RWPE2 (cell line): ENCODE data around the gene ALS2CL.
A peak's percentile ranks its signal among the peaks of the same experiment; 100 is the strongest.

Source experiments
- ATAC-seq: fragments of 200-7000 bp; cut with Tn5 transposase; 3 replicates; pipeline ENCODE4 v1.9.1; 2021; ENCODE audit warnings: low read depth
- DNase-seq: peaks from one replicate; pipeline ENCODE4 v3.0.0-alpha.2; 2020; ENCODE audit warnings: low spot score
- H3K27ac ChIP-seq: fragments of 450-650 bp; 2 replicates; pipeline ENCODE4 v1.5.1; 2017; ENCODE audit warnings: mild to moderate bottlenecking; ENCODE audit not compliant: poor library complexity, severe bottlenecking
- H3K27me3 ChIP-seq: fragments of 250-450 bp; sonication (Bioruptor Pico); 2 replicates; pipeline ENCODE4 v1.5.1; 2021; ENCODE audit warnings: mild to moderate bottlenecking, moderate library complexity; ENCODE audit not compliant: insufficient read depth, poor library complexity, severe bottlenecking
- H3K36me3 ChIP-seq: fragments of 250-450 bp; sonication (Bioruptor Pico); 2 replicates; pipeline ENCODE4 v1.5.1; 2020; ENCODE audit warnings: low read depth, mild to moderate bottlenecking, moderate library complexity
- H3K4me1 ChIP-seq: fragments of 250-450 bp; sonication (Bioruptor Pico); 2 replicates; pipeline ENCODE4 v1.5.1; 2021; ENCODE audit warnings: mild to moderate bottlenecking, moderate library complexity; ENCODE audit not compliant: insufficient read depth, poor library complexity, severe bottlenecking
- H3K4me3 ChIP-seq: fragments of 250-450 bp; sonication (Bioruptor Pico); 2 replicates; pipeline ENCODE4 v1.5.1; 2021; ENCODE audit warnings: mild to moderate bottlenecking, moderate library complexity; ENCODE audit not compliant: severe bottlenecking
- H3K9me3 ChIP-seq: fragments of 250-450 bp; sonication (Bioruptor Pico); 2 replicates; pipeline ENCODE4 v1.5.1; 2021; ENCODE audit warnings: mild to moderate bottlenecking, moderate library complexity; ENCODE audit not compliant: severe bottlenecking
- TF ChIP-seq, protein P1 (sequence below): fragments of 450-650 bp; IDR thresholded peaks from one replicate; pipeline ENCODE4 v1.5.1; 2017; ENCODE audit warnings: mild to moderate bottlenecking, moderate library complexity; ENCODE audit not compliant: poor library complexity, severe bottlenecking

ALS2CL gene

DNA sequence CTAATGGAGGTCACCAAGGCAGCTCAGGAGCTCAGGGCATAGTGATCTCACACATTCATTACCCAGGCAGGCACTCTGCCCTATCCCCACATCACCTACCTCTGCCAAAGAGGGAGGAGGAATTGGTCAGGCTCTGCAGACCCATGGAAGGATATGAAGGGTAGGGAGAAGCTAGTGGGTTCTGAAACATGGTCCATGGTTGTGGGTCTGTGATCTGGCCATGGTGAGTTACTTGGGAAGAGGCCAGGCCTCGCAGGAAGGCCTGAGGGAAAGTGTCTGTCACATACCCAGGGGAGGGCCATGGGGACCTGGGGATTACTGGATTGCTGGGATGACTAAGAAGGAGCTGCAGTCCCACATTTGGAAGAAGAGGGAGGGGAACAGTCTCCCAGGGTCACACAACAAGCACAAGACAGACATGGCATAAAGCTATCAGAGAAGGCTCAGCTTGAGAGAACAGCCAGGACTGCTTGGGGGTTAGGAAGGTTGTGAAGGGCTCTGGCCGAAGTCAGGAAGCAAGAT, 25.6 kb upstream of the ALS2CL start:
- no peaks in the 10 kb centered on the region for H3K36me3 ChIP-seq
- H3K4me1 ChIP-seq = no peaks in the 10 kb centered on the region
- no peak overlapping the region for H3K27ac ChIP-seq
- no peaks in the 10 kb centered on the region for H3K27me3 ChIP-seq
- TF ChIP-seq, protein P1, sequence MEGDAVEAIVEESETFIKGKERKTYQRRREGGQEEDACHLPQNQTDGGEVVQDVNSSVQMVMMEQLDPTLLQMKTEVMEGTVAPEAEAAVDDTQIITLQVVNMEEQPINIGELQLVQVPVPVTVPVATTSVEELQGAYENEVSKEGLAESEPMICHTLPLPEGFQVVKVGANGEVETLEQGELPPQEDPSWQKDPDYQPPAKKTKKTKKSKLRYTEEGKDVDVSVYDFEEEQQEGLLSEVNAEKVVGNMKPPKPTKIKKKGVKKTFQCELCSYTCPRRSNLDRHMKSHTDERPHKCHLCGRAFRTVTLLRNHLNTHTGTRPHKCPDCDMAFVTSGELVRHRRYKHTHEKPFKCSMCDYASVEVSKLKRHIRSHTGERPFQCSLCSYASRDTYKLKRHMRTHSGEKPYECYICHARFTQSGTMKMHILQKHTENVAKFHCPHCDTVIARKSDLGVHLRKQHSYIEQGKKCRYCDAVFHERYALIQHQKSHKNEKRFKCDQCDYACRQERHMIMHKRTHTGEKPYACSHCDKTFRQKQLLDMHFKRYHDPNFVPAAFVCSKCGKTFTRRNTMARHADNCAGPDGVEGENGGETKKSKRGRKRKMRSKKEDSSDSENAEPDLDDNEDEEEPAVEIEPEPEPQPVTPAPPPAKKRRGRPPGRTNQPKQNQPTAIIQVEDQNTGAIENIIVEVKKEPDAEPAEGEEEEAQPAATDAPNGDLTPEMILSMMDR = no peak
- H3K9me3 ChIP-seq = no peaks in the 10 kb centered on the region
- no peak for DNase-seq
- ATAC-seq = no peak
- H3K4me3 ChIP-seq = no peak overlapping the region

DNA sequence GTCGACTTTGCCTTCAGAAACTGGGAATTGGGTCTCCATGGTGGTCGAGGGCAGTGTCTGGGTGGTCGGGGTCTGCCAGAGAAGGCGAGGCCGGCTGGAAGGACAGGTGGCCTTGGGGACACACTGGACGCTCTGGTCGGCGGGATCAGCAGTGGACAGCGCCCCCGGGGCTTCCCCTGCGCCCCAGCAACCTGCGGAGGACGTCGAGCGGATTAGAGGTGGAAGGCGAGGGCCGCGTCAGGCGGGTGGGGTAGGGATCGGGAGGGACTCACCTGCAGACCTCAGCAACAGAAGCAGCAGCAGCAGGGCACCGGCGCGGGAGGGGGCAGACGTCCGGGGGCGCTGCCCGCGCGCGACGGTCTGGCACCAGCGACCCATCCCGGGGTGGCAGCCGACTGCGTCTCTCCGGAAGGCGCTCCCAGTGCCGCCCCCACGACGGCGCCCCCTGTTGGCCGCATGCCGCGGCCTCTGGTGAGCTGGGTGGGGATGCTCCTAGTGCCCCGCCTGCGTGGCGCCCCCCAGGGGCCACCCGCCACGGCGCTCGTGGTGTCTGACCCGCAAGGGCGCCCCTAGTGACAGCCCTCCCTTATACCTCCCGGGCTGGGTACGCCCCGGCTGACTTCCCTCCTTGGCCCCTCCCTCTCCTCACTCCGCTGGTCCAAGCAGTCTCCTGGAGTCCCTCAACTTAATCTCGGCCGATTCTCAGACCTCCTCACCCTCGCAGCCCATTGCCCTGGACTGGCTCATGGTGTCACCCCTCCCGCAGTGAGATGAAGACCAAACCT, 24.2 kb upstream of the ALS2CL start, which contains the start of gene PRSS50:
Gene PRSS50, minus strand, starts transcription at position 423 of the 785 bp plus-strand sequence. Its CDS starts 45 bp downstream, at position 378.
- DNase-seq (no peak), ATAC-seq (no peak; the same call in 2 of the 3 replicates)
- H3K27ac ChIP-seq = no peak within 1 kb of the TSS
- no peaks in the 10 kb centered on the region for H3K36me3 ChIP-seq
- no peaks in the 10 kb centered on the region for H3K9me3 ChIP-seq
- TF ChIP-seq, protein P1 = peak; percentile 27
- no peak within 1 kb of the TSS for H3K4me3 ChIP-seq
- H3K4me1 ChIP-seq = peaks cover 3% of the 10 kb centered on the region
- no peaks in the 10 kb centered on the region for H3K27me3 ChIP-seq

DNA sequence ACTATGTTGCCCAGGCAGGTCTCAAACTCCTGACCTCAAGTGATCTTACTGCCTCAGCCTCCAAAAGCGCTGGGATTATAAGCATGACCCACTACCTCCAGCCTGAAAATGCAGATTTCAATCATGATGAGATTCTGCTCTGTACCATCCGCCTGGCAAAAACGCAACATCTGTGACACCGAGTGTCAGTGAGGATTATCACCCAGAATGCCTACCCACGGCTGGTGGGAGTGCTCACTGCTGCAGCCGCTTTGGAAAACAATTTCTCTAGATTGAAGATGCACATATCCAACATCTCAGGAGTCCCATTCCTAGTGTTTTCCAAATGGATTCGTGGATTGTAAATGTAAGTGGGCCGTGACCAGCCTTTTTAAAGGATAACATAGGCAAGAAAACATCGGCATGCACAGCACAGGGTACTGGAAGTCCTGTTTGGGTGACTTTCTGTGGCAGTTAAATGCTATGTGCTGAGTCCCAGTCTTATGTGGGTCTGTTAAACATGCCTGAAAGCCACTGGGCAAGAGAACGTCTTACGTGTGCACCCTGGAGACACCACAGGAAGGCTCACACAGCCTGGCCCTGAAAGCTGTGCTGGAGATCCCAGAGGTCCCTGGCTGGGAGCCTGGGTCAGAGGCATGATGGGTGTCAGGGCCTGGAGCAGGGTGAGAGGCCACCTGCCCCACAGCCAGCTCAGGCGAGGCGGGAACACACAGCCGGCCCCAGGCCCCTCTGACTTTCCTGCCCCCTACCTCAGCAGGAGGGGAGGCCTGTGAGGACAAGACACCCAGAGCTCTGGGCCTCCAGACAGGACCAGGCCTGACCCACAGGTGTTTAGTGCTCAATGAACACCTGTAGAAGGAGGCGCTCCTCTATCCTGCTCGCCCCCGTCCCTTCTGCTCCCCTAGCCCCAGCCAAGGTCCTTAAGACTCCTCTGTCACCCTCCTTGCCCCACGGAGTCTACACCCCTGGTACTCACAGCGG, 23.3 kb upstream of the ALS2CL start:
- DNase-seq (no peak), ATAC-seq (no peak)
- H3K36me3 ChIP-seq = no peaks in the 10 kb centered on the region
- H3K27ac ChIP-seq = no peak overlapping the region
- H3K4me3 ChIP-seq = no peak overlapping the region
- peaks cover 3% of the 10 kb centered on the region for H3K4me1 ChIP-seq
- TF ChIP-seq, protein P1 = no peak
- H3K27me3 ChIP-seq = no peaks in the 10 kb centered on the region
- H3K9me3 ChIP-seq = no peaks in the 10 kb centered on the region

DNA sequence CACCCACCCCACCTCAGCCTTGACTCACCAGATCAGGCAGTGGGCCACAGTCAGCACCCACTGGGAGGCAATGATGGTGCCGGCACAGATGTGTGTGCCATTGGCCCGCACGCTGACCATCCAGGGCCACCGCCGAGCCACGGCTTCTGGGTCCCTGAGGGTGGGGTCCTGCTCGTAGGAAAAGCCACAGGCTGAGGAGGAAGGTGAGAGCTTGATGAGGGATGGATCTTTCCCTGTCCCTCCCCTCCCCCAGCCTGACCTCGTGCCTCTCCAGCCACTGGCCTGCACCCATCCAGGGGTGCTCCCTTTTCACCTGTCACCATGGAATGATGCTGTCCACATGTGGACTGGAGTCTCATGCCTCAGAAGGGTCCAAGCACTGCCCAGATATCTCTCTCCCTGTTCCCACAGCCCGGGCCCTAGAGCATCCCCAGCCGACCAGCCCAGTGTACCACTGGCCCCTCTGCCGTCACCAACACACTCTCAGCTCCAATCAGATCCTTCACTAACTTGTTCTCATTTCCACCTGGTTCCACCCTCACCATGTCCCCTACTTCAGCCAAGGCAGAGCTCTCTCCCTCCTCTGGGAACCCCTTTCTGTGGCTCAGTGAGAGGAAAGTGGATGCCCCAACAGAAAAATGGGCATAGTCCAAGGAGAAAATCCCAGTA, 22.2 kb upstream of the ALS2CL start:
- Histone ChIP-seq H3K9me3 (no peaks in the 10 kb centered on the region), H3K4me1 (peaks cover 3% of the 10 kb centered on the region), H3K27ac (no peak overlapping the region), H3K27me3 (no peaks in the 10 kb centered on the region), H3K36me3 (no peaks in the 10 kb centered on the region), H3K4me3 (no peak overlapping the region)
- DNase-seq = no peak
- no peak for ATAC-seq
- TF ChIP-seq, protein P1 = no peak
